ENCODE measurements around the gene RMND5B.
"Not testable (repeated sequence)": the region's sequence is repeated elsewhere in the genome, so short reads cannot be mapped to it uniquely, and the experiment has no call there.

The RMND5B gene, protein sequence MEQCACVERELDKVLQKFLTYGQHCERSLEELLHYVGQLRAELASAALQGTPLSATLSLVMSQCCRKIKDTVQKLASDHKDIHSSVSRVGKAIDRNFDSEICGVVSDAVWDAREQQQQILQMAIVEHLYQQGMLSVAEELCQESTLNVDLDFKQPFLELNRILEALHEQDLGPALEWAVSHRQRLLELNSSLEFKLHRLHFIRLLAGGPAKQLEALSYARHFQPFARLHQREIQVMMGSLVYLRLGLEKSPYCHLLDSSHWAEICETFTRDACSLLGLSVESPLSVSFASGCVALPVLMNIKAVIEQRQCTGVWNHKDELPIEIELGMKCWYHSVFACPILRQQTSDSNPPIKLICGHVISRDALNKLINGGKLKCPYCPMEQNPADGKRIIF

GRCh38 chr5:178130576-178131445, at the start of gene RMND5B:
Gene RMND5B (plus strand): TSS chr5:178131014. CDS start chr5:178138120, 7,106 bp downstream.
- peak; percentile 85 to 89 for DNase-seq

DNA sequence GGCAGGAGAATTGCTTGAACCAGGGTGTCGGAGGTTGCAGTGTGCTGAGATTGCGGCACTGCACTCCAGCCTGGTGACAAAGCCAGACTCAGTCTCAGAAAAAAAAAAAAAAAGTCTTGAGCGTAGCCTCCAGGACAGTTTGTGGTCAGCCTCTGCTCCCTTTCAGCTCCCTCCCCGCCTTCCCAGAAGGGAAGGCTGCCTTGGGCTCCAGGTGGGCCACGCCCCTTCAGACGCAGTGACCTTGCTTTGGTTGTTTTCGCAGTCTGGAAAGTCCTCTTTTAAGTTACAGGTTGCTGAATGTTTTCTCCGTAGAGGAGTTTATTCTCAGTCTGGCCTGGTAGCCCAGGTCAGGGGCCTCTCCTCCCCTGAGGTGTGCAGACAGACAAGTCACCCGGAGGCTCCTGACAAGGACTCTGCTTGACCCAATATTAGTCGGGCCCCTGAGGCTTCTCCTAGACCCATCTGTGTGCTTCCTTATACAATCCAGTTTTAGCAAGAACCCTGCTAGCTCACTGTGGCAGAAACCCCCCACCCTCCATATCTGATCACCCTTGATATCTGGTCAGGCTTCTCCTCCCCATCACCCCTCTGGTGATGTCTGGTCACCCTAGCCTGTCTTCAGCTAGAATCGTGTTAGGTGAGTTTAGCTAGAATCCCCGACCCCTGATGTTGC, 49.1 kb upstream of the RMND5B start:
- DNase-seq = no peak

DNA sequence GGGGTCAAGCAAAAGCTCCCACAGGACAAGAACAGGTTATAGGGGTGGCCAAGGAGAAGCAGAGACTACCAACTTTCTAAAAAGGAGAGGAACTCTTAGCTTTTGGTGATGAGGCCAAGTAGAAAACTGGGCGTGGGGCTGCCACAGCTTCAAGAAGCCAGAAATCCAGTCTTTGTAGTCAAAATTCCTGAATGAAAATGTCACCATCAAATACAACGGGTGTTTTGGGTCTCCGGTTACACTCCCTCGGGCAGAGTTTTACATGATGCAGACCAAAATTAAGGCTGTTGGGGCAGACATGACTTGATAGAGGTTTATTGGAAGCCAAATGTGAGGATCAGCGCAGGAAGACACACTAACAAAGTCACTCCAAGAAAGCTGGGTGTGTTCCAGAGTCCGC, 46.9 kb upstream of the RMND5B start:
- no peak for DNase-seq

GRCh38 chr5:178085316-178085715, 45.5 kb upstream of the RMND5B start:
- no peak for DNase-seq

GRCh38 chr5:178086266-178086665, 44.5 kb upstream of the RMND5B start:
- DNase-seq = no peak

DNA sequence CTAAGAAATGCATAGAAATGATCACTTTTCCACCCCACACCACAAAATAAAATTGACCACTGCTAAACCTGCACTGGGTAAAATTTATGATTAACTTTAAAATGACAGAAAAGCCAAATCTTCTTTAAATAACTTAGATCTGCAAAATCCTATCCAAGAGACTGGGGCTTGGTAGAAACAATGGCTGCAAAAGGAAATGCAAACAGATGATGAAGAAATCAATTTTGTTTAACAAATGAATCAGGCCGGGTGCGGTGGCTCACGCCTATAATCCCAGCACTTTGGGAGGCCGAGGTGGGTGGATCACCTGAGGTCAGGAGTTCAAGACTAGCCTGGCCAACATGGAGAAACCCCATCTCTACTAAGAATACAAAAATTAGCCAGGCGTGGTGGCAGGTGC, 43.6 kb upstream of the RMND5B start:
- DNase-seq = not testable (repeated sequence)

- peak in 1 of 2 donors; percentile 11 for DNase-seq
These were observed 40.0 kb upstream of the RMND5B start for GRCh38 chr5:178090856-178091255.

GRCh38 chr5:178093134-178093533, 37.7 kb upstream of the RMND5B start:
- DNase-seq = no peak

DNA sequence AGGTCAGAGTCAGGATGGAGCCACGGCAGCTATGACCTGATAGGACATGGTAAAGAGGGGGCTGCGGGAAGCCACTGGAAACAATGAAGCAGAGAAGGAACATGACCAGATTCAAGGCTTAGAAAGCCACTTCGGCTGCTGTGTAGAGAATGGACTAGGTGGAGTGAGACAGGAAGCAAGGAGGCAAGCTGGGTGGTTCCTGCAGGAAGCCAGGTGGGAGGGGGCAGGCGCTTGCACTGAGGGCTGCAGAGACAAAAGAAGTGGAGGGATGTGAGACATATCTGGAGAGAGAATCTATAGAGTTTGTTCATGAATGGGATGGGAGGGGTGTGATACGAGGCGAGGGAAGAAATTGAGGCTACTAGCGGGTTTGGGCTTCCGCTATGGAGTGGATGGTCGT, 36.5 kb upstream of the RMND5B start:
- no peak for DNase-seq

GRCh38 chr5:178098685-178099084, 32.1 kb upstream of the RMND5B start:
- no peak for DNase-seq

- no peak for DNase-seq
These were observed 27.2 kb upstream of the RMND5B start for GRCh38 chr5:178103612-178104011.

- no peak for DNase-seq
These were observed 26.3 kb upstream of the RMND5B start for GRCh38 chr5:178104492-178104891.

- DNase-seq = no peak
These were observed 24.7 kb upstream of the RMND5B start for GRCh38 chr5:178106086-178106485.

- DNase-seq = no peak
These were observed 24.1 kb upstream of the RMND5B start for GRCh38 chr5:178106556-178107239.

GRCh38 chr5:178107756-178108310, 23.0 kb upstream of the RMND5B start:
- no peak for DNase-seq

DNA sequence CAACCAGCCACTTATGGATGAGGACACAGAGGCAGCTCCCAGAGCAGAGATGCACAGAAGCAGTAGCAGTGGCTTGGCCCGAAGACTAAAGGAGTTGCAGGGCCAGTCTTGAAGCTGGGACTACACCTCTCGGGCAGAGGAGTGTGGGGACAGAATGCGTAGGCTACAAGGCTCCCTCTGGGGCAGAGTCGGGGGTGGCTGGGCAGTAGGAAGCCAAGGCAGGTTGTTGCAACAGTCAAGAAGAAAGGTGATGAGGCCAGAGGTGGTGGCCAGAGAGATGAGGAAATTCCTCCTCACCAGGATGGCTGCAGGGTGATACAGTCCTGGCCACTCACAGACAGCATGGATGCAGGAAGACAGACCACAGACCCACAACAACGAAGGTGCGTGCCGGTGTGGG, 22.4 kb upstream of the RMND5B start:
- no peak for DNase-seq

GRCh38 chr5:178108966-178109365, 21.8 kb upstream of the RMND5B start:
- DNase-seq = no peak

GRCh38 chr5:178110511-178110910, 20.3 kb upstream of the RMND5B start:
- no peak for DNase-seq

DNA sequence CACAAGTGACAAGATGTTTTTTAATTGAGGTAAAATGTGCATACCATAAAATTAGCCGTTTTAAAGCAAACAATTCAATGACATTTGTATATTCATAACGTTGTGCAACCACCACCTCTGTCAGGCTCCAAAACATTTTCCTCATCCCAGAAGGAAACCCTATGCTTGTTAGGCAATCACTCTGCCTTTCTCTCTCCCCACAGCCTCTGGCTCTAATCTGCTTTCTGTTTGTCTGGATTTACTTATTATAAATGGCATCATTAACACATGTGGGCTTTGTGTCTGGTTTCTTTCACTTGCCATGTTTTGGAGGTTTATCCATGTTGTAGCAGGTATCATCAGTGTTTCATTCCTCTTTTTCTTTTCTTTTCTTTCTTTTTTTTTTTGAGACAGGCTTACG, 18.9 kb upstream of the RMND5B start:
- DNase-seq = no peak

- DNase-seq = no peak
These were observed 18.3 kb upstream of the RMND5B start for GRCh38 chr5:178112545-178112944.

GRCh38 chr5:178113141-178113787, 17.6 kb upstream of the RMND5B start, which contains the start of gene N4BP3:
Gene N4BP3 (plus strand): TSS chr5:178113532. CDS start chr5:178119584, 6,052 bp downstream.
- DNase-seq = peak; percentile 83 to 89

GRCh38 chr5:178113841-178114324, 16.9 kb upstream of the RMND5B start:
- peak in 1 of 2 donors; percentile 40 for DNase-seq

Measured in stimulated activated CD4-positive, alpha-beta T cell treated with anti-CD3 and anti-CD28 coated beads, Interleukin-2, amount 100 ng/mL, for 24 hours (primary cell).